A673 (cell line): Measurements from ENCODE around the gene GNAS. TPM values are rescaled to one million over a fixed set of nuclear protein-coding genes. Genes with fewer than 3 reads are reported as not detected.

ENCODE experiments used
- BruUV-seq: library from RNA; stranded (reverse); fragments of 400-500 nt; replicated peaks from 2 replicates; lab custom pipeline; 2021; lab: Mats Ljungman, UMichigan
- CTCF ChIA-PET: fragments of 300-600 bp; sonication (Branson Sonifier 250); formaldehyde crosslinking; loops from one replicate; lab custom pipeline; 2022; ENCODE audit warnings: antibody characterized with exemption; lab: Charles Lee
- POLR2A ChIA-PET: fragments of 300-600 bp; sonication (Branson Sonifier 250); formaldehyde crosslinking; loops from one replicate; lab custom pipeline; 2022; ENCODE audit warnings: antibody characterized with exemption; ENCODE audit not compliant: low non-redundant PET; lab: Charles Lee
- DNase-seq: peaks from one replicate; pipeline ENCODE4 v3.0.0-alpha.2; 2015; ENCODE audit warnings: low spot score
- H3K27ac ChIP-seq: fragments of 200-600 bp; sonication (generic); 2 replicates; pipeline ENCODE4 v1.5.1; 2016; ENCODE audit warnings: mixed run types, low read depth, mild to moderate bottlenecking, mixed read lengths, antibody characterized with exemption, low read length; ENCODE audit not compliant: poor library complexity, severe bottlenecking
- H3K27me3 ChIP-seq: fragments of 200-600 bp; sonication (generic); replicated peaks from 2 replicates; pipeline ENCODE4 v1.6.1; 2017; ENCODE audit warnings: mixed run types, low read depth, mild to moderate bottlenecking, mixed read lengths, antibody characterized with exemption, low read length; ENCODE audit not compliant: insufficient read depth, poor library complexity
- H3K36me3 ChIP-seq: fragments of 200-600 bp; sonication (generic); 2 replicates; pipeline ENCODE4 v1.6.1; 2016; ENCODE audit warnings: mixed run types, mild to moderate bottlenecking, mixed read lengths, antibody characterized with exemption, low read length; ENCODE audit not compliant: insufficient read depth, poor library complexity, severe bottlenecking
- H3K4me1 ChIP-seq: fragments of 200-600 bp; sonication (generic); 2 replicates; pipeline ENCODE4 v1.6.1; 2017; ENCODE audit warnings: mixed run types, mild to moderate bottlenecking, mixed read lengths, antibody characterized with exemption, low read length; ENCODE audit not compliant: insufficient read depth, poor library complexity, severe bottlenecking
- H3K4me3 ChIP-seq: fragments of 200-600 bp; sonication (generic); 2 replicates; pipeline ENCODE4 v1.5.1; 2016; ENCODE audit warnings: low read depth, mixed run types, mild to moderate bottlenecking, mixed read lengths, low read length; ENCODE audit not compliant: poor library complexity, severe bottlenecking
- H3K9me3 ChIP-seq: fragments of 200-600 bp; sonication (generic); 2 replicates; pipeline ENCODE4 v1.6.1; 2016; ENCODE audit warnings: mixed run types, low read depth, mild to moderate bottlenecking, mixed read lengths, antibody characterized with exemption, low read length; ENCODE audit not compliant: poor library complexity, severe bottlenecking
- CTCF ChIP-seq: fragments of 300-800, 200-600 bp; sonication (generic); conservative IDR thresholded peaks from 2 replicates; pipeline ENCODE4 v1.5.1; 2017; ENCODE audit warnings: low read depth, mild to moderate bottlenecking, antibody characterized with exemption, low read length, moderate library complexity, mixed read lengths
- EZH2 ChIP-seq: fragments of 200-600 bp; sonication (generic); IDR thresholded peaks from 2 replicates; pipeline ENCODE4 v1.6.1; 2017; ENCODE audit warnings: borderline replicate concordance, low read depth, mild to moderate bottlenecking, mixed read lengths, antibody characterized with exemption, low read length; ENCODE audit not compliant: poor library complexity, severe bottlenecking
- intact Hi-C: fragments of 100-400 bp; cut with micrococcal nuclease; formaldehyde crosslinking; loops from one replicate; pipeline ENCODE4 v1.10.0; 2022; ENCODE audit not compliant: unreplicated experiment
- total RNA-seq: library from RNA; stranded (reverse); gene quantifications from 2 replicates; pipeline ENCODE4 v1.2.3, GENCODE V29; 2021

Gene GNAS
- total RNA-seq, 1 experiment from 2014 or later = 1,108 TPM

- CTCF ChIA-PET = no interaction called here
- Histone ChIP-seq H3K36me3 (no peaks in the 10 kb centered on the region), H3K27ac (no peak overlapping the region), H3K4me3 (no peak overlapping the region), H3K9me3 (no peaks in the 10 kb centered on the region), H3K4me1 (no peaks in the 10 kb centered on the region), H3K27me3 (no peaks in the 10 kb centered on the region)
- intact Hi-C loops = no loop called here
- POLR2A ChIA-PET = no interaction called here
- no TSS peak for BruUV-seq
- TF ChIP-seq EZH2 (no peak), CTCF (no peak)
- no peak for DNase-seq
Observed at GRCh38 chr20:58808271-58809046, 44.1 kb upstream of the GNAS start.

GRCh38 chr20:58810116-58810878 is 42.2 kb upstream of the GNAS start:
- Histone ChIP-seq H3K4me1 (no peaks in the 10 kb centered on the region), H3K36me3 (no peaks in the 10 kb centered on the region), H3K4me3 (no peak overlapping the region), H3K27ac (no peak overlapping the region), H3K27me3 (no peaks in the 10 kb centered on the region), H3K9me3 (no peaks in the 10 kb centered on the region)
- TF ChIP-seq EZH2 (no peak), CTCF (no peak)
- peak; percentile 52 for DNase-seq
- intact Hi-C loops = no loop called here
- ChIA-PET POLR2A (no interaction called here), CTCF (no interaction called here)
- BruUV-seq = no TSS peak

GRCh38 chr20:58810879-58811250 is 41.7 kb upstream of the GNAS start:
- no peaks in the 10 kb centered on the region for H3K4me1 ChIP-seq
- H3K9me3 ChIP-seq = no peaks in the 10 kb centered on the region
- no peaks in the 10 kb centered on the region for H3K27me3 ChIP-seq
- ChIA-PET POLR2A (no interaction called here), CTCF (no interaction called here)
- intact Hi-C loops = no loop called here
- H3K27ac ChIP-seq = no peak overlapping the region
- no peak overlapping the region for H3K4me3 ChIP-seq
- TF ChIP-seq EZH2 (no peak), CTCF (no peak)
- no peaks in the 10 kb centered on the region for H3K36me3 ChIP-seq
- no peak for DNase-seq
- no TSS peak for BruUV-seq
